ENCODE measurements around the gene CCDC158. TPM values are rescaled to one million over a fixed set of nuclear protein-coding genes. Genes with fewer than 3 reads are reported as not detected.
"Not testable (repeated sequence)": the region's sequence is repeated elsewhere in the genome, so short reads cannot be mapped to it uniquely, and the experiment has no call there.

CCDC158 gene
- total RNA-seq, 1 donor: 0.36 TPM

- no peaks in the 10 kb centered on the region for H3K79me2 ChIP-seq (ENCODE audit: insufficient read depth, low read length)
- H3K27me3 ChIP-seq (ENCODE audit: insufficient read depth, low read length): peaks cover 9% of the 10 kb centered on the region
- H3K4me3 ChIP-seq (ENCODE audit: insufficient read depth, low read length): no peak overlapping the region
- no peak for DNase-seq (ENCODE audit: insufficient read length, low spot score, missing footprints)
- no peaks in the 10 kb centered on the region for H3K4me1 ChIP-seq (ENCODE audit: insufficient read depth, low read length)
- H3K36me3 ChIP-seq (ENCODE audit: insufficient read depth, low read length): no peaks in the 10 kb centered on the region
- H3K9me3 ChIP-seq (ENCODE audit: low read depth, low read length): peaks cover 7% of the 10 kb centered on the region
- H3K27ac ChIP-seq (ENCODE audit: low read depth, low read length): no peak overlapping the region
- no peak for TF ChIP-seq CTCF (IDR thresholded peaks at IDR 0.05; ENCODE audit: extremely low read depth, low read depth, low read length)
- H2AFZ ChIP-seq (ENCODE audit: low read length): no peak overlapping the region
- H3K4me2 ChIP-seq (ENCODE audit: insufficient read depth, low read length): no peak overlapping the region
- no peaks in the 10 kb centered on the region for H4K20me1 ChIP-seq (ENCODE audit: insufficient read depth, low read length)
Measured at GRCh38 chr4:76459291-76459723, 38.4 kb upstream of the CCDC158 start.

- Histone ChIP-seq H3K4me2 (ENCODE audit: insufficient read depth, low read length) (no peak overlapping the region), H3K9me3 (ENCODE audit: low read depth, low read length) (peaks cover 6% of the 10 kb centered on the region), H3K4me3 (ENCODE audit: insufficient read depth, low read length) (no peak overlapping the region), H4K20me1 (ENCODE audit: insufficient read depth, low read length) (no peaks in the 10 kb centered on the region), H3K27ac (ENCODE audit: low read depth, low read length) (no peak overlapping the region), H3K36me3 (ENCODE audit: insufficient read depth, low read length) (no peaks in the 10 kb centered on the region), H3K27me3 (ENCODE audit: insufficient read depth, low read length) (peaks cover 10% of the 10 kb centered on the region), H2AFZ (ENCODE audit: low read length) (no peak overlapping the region), H3K4me1 (ENCODE audit: insufficient read depth, low read length) (no peaks in the 10 kb centered on the region), H3K79me2 (ENCODE audit: insufficient read depth, low read length) (no peaks in the 10 kb centered on the region)
- DNase-seq (ENCODE audit: insufficient read length, low spot score, missing footprints): no peak
- no peak for TF ChIP-seq CTCF (IDR thresholded peaks at IDR 0.05; ENCODE audit: extremely low read depth, low read depth, low read length)
Measured at GRCh38 chr4:76458825-76459224, 37.9 kb upstream of the CCDC158 start.

GRCh38 chr4:76458297-76458696, 37.4 kb upstream of the CCDC158 start:
- DNase-seq (ENCODE audit: insufficient read length, low spot score, missing footprints): no peak
- H3K36me3 ChIP-seq (ENCODE audit: insufficient read depth, low read length): no peaks in the 10 kb centered on the region
- H3K4me3 ChIP-seq (ENCODE audit: insufficient read depth, low read length): no peak overlapping the region
- peaks cover under 1% of the 10 kb centered on the region for H3K9me3 ChIP-seq (ENCODE audit: low read depth, low read length)
- no peak overlapping the region for H3K4me2 ChIP-seq (ENCODE audit: insufficient read depth, low read length)
- no peaks in the 10 kb centered on the region for H4K20me1 ChIP-seq (ENCODE audit: insufficient read depth, low read length)
- no peaks in the 10 kb centered on the region for H3K79me2 ChIP-seq (ENCODE audit: insufficient read depth, low read length)
- no peak for TF ChIP-seq CTCF (IDR thresholded peaks at IDR 0.05; ENCODE audit: extremely low read depth, low read depth, low read length)
- no peak overlapping the region for H3K27ac ChIP-seq (ENCODE audit: low read depth, low read length)
- no peaks in the 10 kb centered on the region for H3K4me1 ChIP-seq (ENCODE audit: insufficient read depth, low read length)
- no peak overlapping the region for H2AFZ ChIP-seq (ENCODE audit: low read length)
- H3K27me3 ChIP-seq (ENCODE audit: insufficient read depth, low read length): peaks cover 10% of the 10 kb centered on the region

- Histone ChIP-seq H3K79me2 (ENCODE audit: insufficient read depth, low read length) (no peaks in the 10 kb centered on the region), H4K20me1 (ENCODE audit: insufficient read depth, low read length) (no peaks in the 10 kb centered on the region), H3K9me3 (ENCODE audit: low read depth, low read length) (no peaks in the 10 kb centered on the region), H3K4me3 (ENCODE audit: insufficient read depth, low read length) (no peak overlapping the region), H3K4me2 (ENCODE audit: insufficient read depth, low read length) (no peak overlapping the region), H3K36me3 (ENCODE audit: insufficient read depth, low read length) (no peaks in the 10 kb centered on the region), H3K27me3 (ENCODE audit: insufficient read depth, low read length) (peaks cover 10% of the 10 kb centered on the region), H3K27ac (ENCODE audit: low read depth, low read length) (no peak overlapping the region), H2AFZ (ENCODE audit: low read length) (no peak overlapping the region), H3K4me1 (ENCODE audit: insufficient read depth, low read length) (no peaks in the 10 kb centered on the region)
- no peak for TF ChIP-seq CTCF (IDR thresholded peaks at IDR 0.05; ENCODE audit: extremely low read depth, low read depth, low read length)
- no peak for DNase-seq (ENCODE audit: insufficient read length, low spot score, missing footprints)
Measured at GRCh38 chr4:76457885-76458284, 36.9 kb upstream of the CCDC158 start.

- not testable (repeated sequence) for DNase-seq (ENCODE audit: insufficient read length, low spot score, missing footprints); H4K20me1 ChIP-seq (ENCODE audit: insufficient read depth, low read length); H3K79me2 ChIP-seq (ENCODE audit: insufficient read depth, low read length); H2AFZ ChIP-seq (ENCODE audit: low read length); H3K4me3 ChIP-seq (ENCODE audit: insufficient read depth, low read length); H3K4me1 ChIP-seq (ENCODE audit: insufficient read depth, low read length); H3K4me2 ChIP-seq (ENCODE audit: insufficient read depth, low read length); H3K27ac ChIP-seq (ENCODE audit: low read depth, low read length); H3K9me3 ChIP-seq (ENCODE audit: low read depth, low read length); H3K36me3 ChIP-seq (ENCODE audit: insufficient read depth, low read length)
- H3K27me3 ChIP-seq (ENCODE audit: insufficient read depth, low read length): peaks cover 17% of the 10 kb centered on the region
Measured at GRCh38 chr4:76454073-76454472, 33.1 kb upstream of the CCDC158 start.
